GM13976 (cell line): Measurements from ENCODE around the gene PEF1.

Experiments
- DNase-seq: peaks from one replicate; pipeline ENCODE4 v3.0.0; 2012; ENCODE audit warnings: low spot score
- in situ Hi-C: fragments of 300-500 bp; cut with MboI; formaldehyde crosslinking; loops from one replicate; pipeline ENCODE4 v1.12.0; 2022; ENCODE audit warnings: low sequenced_read_pairs, mixed read lengths, inconsistent platforms; ENCODE audit not compliant: unreplicated experiment
- TF ChIP-seq, protein P1 (sequence below): IDR thresholded peaks from 2 replicates; pipeline ENCODE4 v1.5.1; 2012; ENCODE audit warnings: borderline replicate concordance, mild to moderate bottlenecking; ENCODE audit not compliant: insufficient read depth; ENCODE audit errors: extremely low read depth, missing control alignments, control extremely low read depth

Gene PEF1

GRCh38 chr1:31679676-31680230 lies 35.1 kb upstream of the PEF1 start:
- TF ChIP-seq, protein P1, sequence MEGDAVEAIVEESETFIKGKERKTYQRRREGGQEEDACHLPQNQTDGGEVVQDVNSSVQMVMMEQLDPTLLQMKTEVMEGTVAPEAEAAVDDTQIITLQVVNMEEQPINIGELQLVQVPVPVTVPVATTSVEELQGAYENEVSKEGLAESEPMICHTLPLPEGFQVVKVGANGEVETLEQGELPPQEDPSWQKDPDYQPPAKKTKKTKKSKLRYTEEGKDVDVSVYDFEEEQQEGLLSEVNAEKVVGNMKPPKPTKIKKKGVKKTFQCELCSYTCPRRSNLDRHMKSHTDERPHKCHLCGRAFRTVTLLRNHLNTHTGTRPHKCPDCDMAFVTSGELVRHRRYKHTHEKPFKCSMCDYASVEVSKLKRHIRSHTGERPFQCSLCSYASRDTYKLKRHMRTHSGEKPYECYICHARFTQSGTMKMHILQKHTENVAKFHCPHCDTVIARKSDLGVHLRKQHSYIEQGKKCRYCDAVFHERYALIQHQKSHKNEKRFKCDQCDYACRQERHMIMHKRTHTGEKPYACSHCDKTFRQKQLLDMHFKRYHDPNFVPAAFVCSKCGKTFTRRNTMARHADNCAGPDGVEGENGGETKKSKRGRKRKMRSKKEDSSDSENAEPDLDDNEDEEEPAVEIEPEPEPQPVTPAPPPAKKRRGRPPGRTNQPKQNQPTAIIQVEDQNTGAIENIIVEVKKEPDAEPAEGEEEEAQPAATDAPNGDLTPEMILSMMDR, result no peak
- in situ Hi-C loops, result no loop called here
- DNase-seq, result no peak

GRCh38 chr1:31679091-31679490 lies 34.4 kb upstream of the PEF1 start:
- in situ Hi-C loops, result no loop called here
- TF ChIP-seq, protein P1, result no peak
- DNase-seq, result no peak

- in situ Hi-C loops, result no loop called here
- TF ChIP-seq, protein P1, result no peak
- no peak for DNase-seq
Observed at GRCh38 chr1:31678681-31679080, 34.0 kb upstream of the PEF1 start.

DNA sequence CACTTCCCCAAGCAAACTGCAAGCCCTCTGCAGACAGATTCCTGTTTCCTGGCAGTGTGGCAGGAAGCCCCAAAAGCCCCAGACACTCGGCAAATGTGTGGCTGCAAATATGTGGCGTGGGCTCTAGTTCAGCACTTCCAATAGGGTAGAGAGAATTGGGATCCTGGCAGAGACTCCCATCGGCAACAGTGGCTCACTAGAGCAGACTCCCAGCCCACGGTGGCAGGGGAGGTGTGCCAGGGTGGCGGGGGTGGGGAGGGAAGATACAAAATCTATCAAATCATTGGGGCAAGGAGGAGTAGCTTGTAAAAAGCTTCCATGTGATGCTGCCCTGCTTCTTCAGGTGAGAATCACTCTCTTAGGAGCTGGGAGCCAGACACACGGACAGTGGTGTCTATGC lies 33.3 kb upstream of the PEF1 start:
- in situ Hi-C loops, result no loop called here
- DNase-seq, result no peak
- TF ChIP-seq, protein P1, result no peak

GRCh38 chr1:31677401-31677800 lies 32.7 kb upstream of the PEF1 start:
- no peak for DNase-seq
- TF ChIP-seq, protein P1, result no peak
- in situ Hi-C loops, result no loop called here

- no peak for DNase-seq
- in situ Hi-C loops, result no loop called here
Observed at GRCh38 chr1:31675756-31676155, 31.1 kb upstream of the PEF1 start.

More at GRCh38 chr1:31675756-31676155, 31.1 kb upstream of the PEF1 start:
- TF ChIP-seq, protein P1, result no peak
